OCI-LY1 (cell line): ENCODE measurements around the gene PDCD6IP.

Experiments
- H2AFZ ChIP-seq: fragments of 200-600 bp; sonication (generic), shearing (Covaris generic); 2 replicates; pipeline ENCODE4 v1.6.0; 2014; ENCODE audit warnings: antibody characterized with exemption, mild to moderate bottlenecking, low read length
- H3F3A ChIP-seq: fragments of 200-600 bp; sonication (generic), shearing (Covaris generic); 2 replicates; pipeline ENCODE4 v1.6.0; 2014; ENCODE audit warnings: mild to moderate bottlenecking, antibody characterized with exemption, low read length, moderate library complexity; ENCODE audit not compliant: insufficient read depth
- H3K27ac ChIP-seq: fragments of 200-600 bp; sonication (generic); 2 replicates; pipeline ENCODE4 v1.5.1; 2014; ENCODE audit warnings: low read length, mixed run types, mild to moderate bottlenecking, low read depth; ENCODE audit not compliant: poor library complexity, severe bottlenecking
- H3K27me3 ChIP-seq: fragments of 200-600 bp; sonication (generic); 2 replicates; pipeline ENCODE4 v1.6.0; 2014; ENCODE audit warnings: antibody characterized with exemption, mild to moderate bottlenecking, low read length, moderate library complexity; ENCODE audit not compliant: insufficient read depth
- H3K36me3 ChIP-seq: fragments of 200-600 bp; sonication (generic); 2 replicates; pipeline ENCODE4 v1.6.1; 2014; ENCODE audit warnings: mild to moderate bottlenecking, antibody characterized with exemption, low read length, moderate library complexity, mixed read lengths; ENCODE audit not compliant: insufficient read depth
- H3K4me1 ChIP-seq: fragments of 200-600 bp; sonication (generic); 2 replicates; pipeline ENCODE4 v1.5.1; 2014; ENCODE audit warnings: mild to moderate bottlenecking, low read length, moderate library complexity; ENCODE audit not compliant: insufficient read depth, severe bottlenecking
- H3K4me2 ChIP-seq: fragments of 200-600 bp; sonication (generic), shearing (Covaris generic); 2 replicates; pipeline ENCODE4 v1.6.1; 2014; ENCODE audit warnings: low read length
- H3K4me3 ChIP-seq: fragments of 200-600 bp; sonication (generic); 2 replicates; pipeline ENCODE4 v1.5.1; 2014; ENCODE audit warnings: low read length, low read depth, mild to moderate bottlenecking, mixed read lengths; ENCODE audit not compliant: poor library complexity, severe bottlenecking
- H3K79me2 ChIP-seq: fragments of 200-600 bp; shearing (Covaris generic); 2 replicates; pipeline ENCODE4 v1.6.1; 2016; ENCODE audit warnings: mixed run types, low read length, mixed read lengths; ENCODE audit not compliant: insufficient read depth
- H3K9ac ChIP-seq: fragments of 200-600 bp; sonication (generic), shearing (Covaris generic); 2 replicates; pipeline ENCODE4 v1.6.1; 2014; ENCODE audit warnings: mild to moderate bottlenecking, low read length, mixed read lengths
- H3K9me2 ChIP-seq: fragments of 200-600 bp; sonication (generic), shearing (Covaris generic); 2 replicates; pipeline ENCODE4 v1.6.1; 2014; ENCODE audit warnings: low read depth, mild to moderate bottlenecking, low read length, mixed read lengths
- H3K9me3 ChIP-seq: fragments of 200-600 bp; shearing (Covaris generic); 2 replicates; pipeline ENCODE4 v1.6.1; 2014; ENCODE audit warnings: low read length, mixed read lengths
- H4K20me1 ChIP-seq: fragments of 200-600 bp; sonication (generic), shearing (Covaris generic); 2 replicates; pipeline ENCODE4 v1.6.0; 2016; ENCODE audit warnings: mild to moderate bottlenecking, low read length; ENCODE audit not compliant: insufficient read depth
- CTCF ChIP-seq: fragments of 200-600 bp; sonication (generic), shearing (Covaris generic); IDR thresholded peaks from 2 replicates; pipeline ENCODE4 v1.5.1; 2017; ENCODE audit warnings: mild to moderate bottlenecking, antibody characterized with exemption, low read length, moderate library complexity, mixed read lengths
- EZH2 ChIP-seq: fragments of 200-600 bp; sonication (generic), shearing (Covaris generic); IDR thresholded peaks from 2 replicates; pipeline ENCODE4 v1.8.0; 2017; ENCODE audit warnings: borderline replicate concordance, mixed run types, mild to moderate bottlenecking, antibody characterized with exemption, low read length, moderate library complexity, mixed read lengths

Gene PDCD6IP

DNA sequence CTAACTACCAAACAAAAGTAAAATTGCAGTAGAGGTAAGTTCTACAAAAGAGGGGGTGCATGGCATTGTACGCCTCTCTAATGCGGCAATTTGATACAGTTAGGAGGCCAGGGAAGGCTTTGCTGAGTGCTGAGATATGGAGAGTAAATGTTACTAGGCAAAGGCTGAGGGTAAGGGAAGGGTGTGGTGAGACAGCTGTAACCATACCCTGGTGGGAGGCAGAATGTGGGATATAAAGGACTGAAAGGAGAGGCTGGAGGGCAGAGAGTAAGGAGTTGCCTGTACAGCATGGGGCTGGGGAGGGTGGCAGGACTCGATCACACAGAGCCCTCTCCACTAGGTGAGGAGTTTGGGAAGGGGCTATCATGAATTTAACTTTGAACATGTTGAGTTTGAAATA is 106.3 kb downstream of the PDCD6IP start:
- H3K27ac ChIP-seq, result no peak overlapping the region
- H3K9ac ChIP-seq, result no peak overlapping the region
- H3K9me3 ChIP-seq, result no peaks in the 10 kb centered on the region
- H3K4me2 ChIP-seq, result no peak overlapping the region
- no peaks in the 10 kb centered on the region for H4K20me1 ChIP-seq
- no peaks in the 10 kb centered on the region for H3K9me2 ChIP-seq
- H3K27me3 ChIP-seq, result no peaks in the 10 kb centered on the region
- no peaks in the 10 kb centered on the region for H3F3A ChIP-seq
- no peak overlapping the region for H3K4me3 ChIP-seq
- TF ChIP-seq EZH2, result no peak
- no peaks in the 10 kb centered on the region for H3K36me3 ChIP-seq
- H2AFZ ChIP-seq, result no peak overlapping the region
- H3K4me1 ChIP-seq, result no peaks in the 10 kb centered on the region
- no peaks in the 10 kb centered on the region for H3K79me2 ChIP-seq

DNA sequence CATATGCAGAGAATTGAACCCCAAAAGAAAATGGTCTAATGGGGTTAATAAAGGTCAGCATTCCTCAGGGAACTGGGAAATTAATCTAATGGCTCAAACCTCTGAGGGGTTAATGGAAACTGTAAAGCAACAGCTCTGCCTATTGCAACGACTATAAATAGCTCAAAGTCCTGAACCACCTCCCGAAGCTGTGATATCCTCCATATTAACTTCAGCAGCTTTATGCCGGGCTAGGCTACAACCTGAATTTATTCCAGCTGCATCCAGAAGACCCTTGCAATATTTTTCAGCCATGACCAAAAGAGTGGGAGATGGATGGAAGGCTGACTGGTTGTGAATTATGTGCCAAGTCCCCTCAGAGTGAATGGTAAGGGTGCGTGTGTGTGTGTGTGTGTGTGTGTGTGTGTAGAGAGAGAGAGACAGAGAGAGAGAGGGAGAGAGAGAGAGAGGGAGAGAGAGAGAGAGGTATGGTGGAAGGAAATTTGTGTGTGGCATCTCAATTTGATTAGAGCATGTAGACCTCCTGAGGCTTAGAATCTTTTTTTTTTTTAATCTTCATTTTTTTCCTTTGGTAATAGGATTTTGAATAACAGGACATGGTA is 109.9 kb downstream of the PDCD6IP start:
- H3K27ac ChIP-seq, result no peak overlapping the region
- no peak for TF ChIP-seq CTCF
- TF ChIP-seq EZH2, result no peak
- H3K4me2 ChIP-seq, result no peak overlapping the region
- H3K4me3 ChIP-seq, result no peak overlapping the region
- no peaks in the 10 kb centered on the region for H3K79me2 ChIP-seq
- no peaks in the 10 kb centered on the region for H3F3A ChIP-seq
- H3K9ac ChIP-seq, result no peak overlapping the region
- H3K27me3 ChIP-seq, result no peaks in the 10 kb centered on the region
- no peaks in the 10 kb centered on the region for H3K36me3 ChIP-seq
- no peaks in the 10 kb centered on the region for H3K4me1 ChIP-seq
- H3K9me2 ChIP-seq, result no peaks in the 10 kb centered on the region
- H4K20me1 ChIP-seq, result no peaks in the 10 kb centered on the region
- no peak overlapping the region for H2AFZ ChIP-seq
- H3K9me3 ChIP-seq, result no peaks in the 10 kb centered on the region

DNA sequence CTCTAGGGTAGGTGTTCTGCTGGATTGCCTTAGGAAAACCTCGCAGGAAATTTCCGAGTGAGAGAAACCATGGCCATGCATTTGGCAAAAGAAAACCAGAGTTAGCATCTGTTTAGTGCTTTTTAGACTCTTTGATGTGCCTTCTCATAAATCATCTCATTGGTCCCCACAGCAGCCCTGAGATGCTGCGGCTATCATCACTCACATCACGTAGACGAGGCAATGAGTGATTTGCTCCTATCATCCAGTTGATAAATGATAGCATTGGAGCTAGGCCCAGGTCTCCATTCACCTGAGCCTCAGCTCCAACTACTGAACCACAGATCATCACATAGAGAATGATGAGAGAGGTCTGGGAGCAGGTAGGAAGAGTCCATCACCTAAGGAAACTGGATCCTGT is 111.1 kb downstream of the PDCD6IP start:
- H3K9me2 ChIP-seq, result no peaks in the 10 kb centered on the region
- H3K27me3 ChIP-seq, result no peaks in the 10 kb centered on the region
- H2AFZ ChIP-seq, result no peak overlapping the region
- H3K27ac ChIP-seq, result no peak overlapping the region
- no peaks in the 10 kb centered on the region for H3K36me3 ChIP-seq
- no peaks in the 10 kb centered on the region for H3F3A ChIP-seq
- no peaks in the 10 kb centered on the region for H3K4me1 ChIP-seq
- no peak overlapping the region for H3K9ac ChIP-seq
- H4K20me1 ChIP-seq, result no peaks in the 10 kb centered on the region
- H3K4me3 ChIP-seq, result no peak overlapping the region
- H3K79me2 ChIP-seq, result no peaks in the 10 kb centered on the region
- no peaks in the 10 kb centered on the region for H3K9me3 ChIP-seq
- TF ChIP-seq CTCF, result no peak
- no peak for TF ChIP-seq EZH2
- no peak overlapping the region for H3K4me2 ChIP-seq

- no peaks in the 10 kb centered on the region for H3K9me3 ChIP-seq
- no peak overlapping the region for H3K4me2 ChIP-seq
- no peak overlapping the region for H3K9ac ChIP-seq
- H3K27ac ChIP-seq, result no peak overlapping the region
- TF ChIP-seq EZH2, result no peak
- TF ChIP-seq CTCF, result no peak
- H3K4me3 ChIP-seq, result no peak overlapping the region
- no peaks in the 10 kb centered on the region for H3K79me2 ChIP-seq
- no peak overlapping the region for H2AFZ ChIP-seq
- H4K20me1 ChIP-seq, result no peaks in the 10 kb centered on the region
- no peaks in the 10 kb centered on the region for H3K36me3 ChIP-seq
- no peaks in the 10 kb centered on the region for H3F3A ChIP-seq
- H3K4me1 ChIP-seq, result no peaks in the 10 kb centered on the region
- no peaks in the 10 kb centered on the region for H3K27me3 ChIP-seq
- H3K9me2 ChIP-seq, result no peaks in the 10 kb centered on the region
Measured at GRCh38 chr3:33910031-33910430, 111.6 kb downstream of the PDCD6IP start.
